ENCODE data around the gene DICER1.

DNA sequence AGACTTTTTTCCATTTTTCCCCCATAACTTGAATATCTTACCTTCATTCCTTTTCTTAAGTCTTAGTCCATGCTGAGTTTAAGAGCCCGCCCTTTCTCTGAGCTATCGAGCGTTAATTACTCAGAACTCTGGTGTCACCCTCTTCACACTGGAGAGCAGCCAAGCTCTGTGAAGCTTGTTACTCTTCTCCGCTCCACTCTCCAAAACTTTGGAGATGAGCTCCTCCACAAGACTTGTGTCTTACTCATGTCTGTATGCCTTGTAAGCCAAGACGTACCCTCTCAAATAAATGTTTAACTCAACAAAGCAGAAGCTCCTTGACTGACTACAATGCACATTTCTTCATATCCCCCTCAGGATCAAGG is 54.7 kb downstream of the DICER1 start:
- TF ChIP-seq CTCF (IDR thresholded peaks at IDR 0.05) (no peak), ZFX (IDR thresholded peaks at IDR 0.05; ENCODE audit: borderline replicate concordance) (no peak)
